PFSK-1 (cell line): ENCODE measurements around the gene CLASP1.

Source experiments
- FOXP2 ChIP-seq: optimal IDR thresholded peaks from 2 replicates; pipeline ENCODE3; 2011; ENCODE audit warnings: borderline replicate concordance, control low read depth, inconsistent platforms; ENCODE audit not compliant: insufficient read depth; ENCODE audit errors: extremely low read length, extremely low read depth
- POLR2AphosphoS5 ChIP-seq: IDR thresholded peaks from 2 replicates; pipeline ENCODE4 v1.6.1; 2012; ENCODE audit warnings: low read depth, mild to moderate bottlenecking, control low read depth, low read length, moderate library complexity
- REST ChIP-seq, 2 experiments: IDR thresholded peaks; 2 replicates each; pipeline versions ENCODE4 v1.6.1 to v1.8.0; 2011 to 2012; ENCODE audit warnings: low read depth in 2 of 2, low read length in 2 of 2, control low read depth in 1 of 2, inconsistent platforms in 1 of 2, mild to moderate bottlenecking in 1 of 2, moderate library complexity in 1 of 2; ENCODE audit not compliant: insufficient read depth in 1 of 2
- SIN3A ChIP-seq: IDR thresholded peaks from 2 replicates; pipeline ENCODE4 v1.6.1; 2012; ENCODE audit warnings: mild to moderate bottlenecking, low read length, moderate library complexity, borderline replicate concordance; ENCODE audit not compliant: insufficient read depth
- TAF1 ChIP-seq: IDR thresholded peaks from 2 replicates; pipeline ENCODE4 v1.6.1; 2012; ENCODE audit warnings: low read length, control low read depth, borderline replicate concordance; ENCODE audit not compliant: insufficient read depth

The CLASP1 gene

GRCh38 chr2:121471532-121472469 is 177.5 kb downstream of the CLASP1 start:
- no peak for TF ChIP-seq TAF1
- TF ChIP-seq FOXP2, result no peak
- no peak for TF ChIP-seq SIN3A
- no peak for TF ChIP-seq POLR2AphosphoS5
- TF ChIP-seq REST (IDR thresholded peaks at IDR 0.05; ENCODE audit: insufficient read depth in 1 of 2, low read depth in 2 of 2, low read length in 2 of 2), result no peak

- TF ChIP-seq POLR2AphosphoS5 (no peak), REST (IDR thresholded peaks at IDR 0.05; ENCODE audit: insufficient read depth in 1 of 2, low read depth in 2 of 2, low read length in 2 of 2) (no peak), FOXP2 (no peak), SIN3A (no peak), TAF1 (no peak)
These were observed 178.3 kb downstream of the CLASP1 start for GRCh38 chr2:121470917-121471316.

- TF ChIP-seq POLR2AphosphoS5 (no peak), REST (IDR thresholded peaks at IDR 0.05; ENCODE audit: insufficient read depth in 1 of 2, low read depth in 2 of 2, low read length in 2 of 2) (no peak), SIN3A (no peak)
These were observed 179.9 kb downstream of the CLASP1 start for GRCh38 chr2:121469356-121469755.

- TF ChIP-seq FOXP2 (no peak), POLR2AphosphoS5 (no peak), TAF1 (no peak), SIN3A (no peak), REST (IDR thresholded peaks at IDR 0.05; ENCODE audit: insufficient read depth in 1 of 2, low read depth in 2 of 2, low read length in 2 of 2) (no peak)
These were observed 180.3 kb downstream of the CLASP1 start for GRCh38 chr2:121468936-121469335.
